Gastrocnemius medialis (tissue), 4 donors: Measurements from ENCODE around the gene SERAC1. TPM values are rescaled to one million over a fixed set of nuclear protein-coding genes. Genes with fewer than 3 reads are reported as not detected.

Experiments
- ATAC-seq, 2 donors: fragments of 150-250 bp; one replicate each; pipeline ENCODE4 v1.9.1; 2016
- DNase-seq, 2 donors: peaks; one replicate each; pipeline ENCODE4 v3.0.0-alpha.2; 2019
- H3K27ac ChIP-seq, 4 donors: fragments of 200-600 bp; sonication (generic); 1 replicate in 1 of 4; 2 replicates in 3 of 4; pipeline ENCODE4 v1.5.1; 2016 to 2018; ENCODE audit warnings: mild to moderate bottlenecking in 2 of 4, moderate library complexity in 1 of 4
- H3K27me3 ChIP-seq, 3 donors: fragments of 200-600 bp; sonication (generic) in 2 of 3; 1 replicate in 1 of 3; 2 replicates in 2 of 3; pipeline versions ENCODE4 v1.5.1 to v1.6.0; 2016 to 2019; ENCODE audit warnings: mild to moderate bottlenecking in 1 of 3, moderate library complexity in 1 of 3
- H3K36me3 ChIP-seq, 2 donors: fragments of 200-600 bp; sonication (generic) in 1 of 2; one replicate each; pipeline ENCODE4 v1.5.1; 2017 to 2018
- H3K4me1 ChIP-seq, 2 donors: fragments of 200-600 bp; sonication (generic) in 1 of 2; one replicate each; pipeline ENCODE4 v1.5.1; 2016 to 2017; ENCODE audit warnings: mild to moderate bottlenecking in 2 of 2
- H3K4me3 ChIP-seq, 4 donors: fragments of 200-600 bp; sonication (generic) in 3 of 4; 1 replicate in 1 of 4; 2 replicates in 3 of 4; pipeline ENCODE4 v1.5.1; 2016 to 2019; ENCODE audit warnings: mild to moderate bottlenecking in 2 of 4
- H3K9me3 ChIP-seq, 3 donors: fragments of 200-600 bp; sonication (generic) in 2 of 3; 1 replicate in 1 of 3; 2 replicates in 2 of 3; pipeline ENCODE4 v1.5.1; 2016 to 2019
- CTCF ChIP-seq, 5 experiments: fragments of 450-650 bp in 3 of 5; fragments of 200-600 bp in 2 of 5; sonication (generic) in 2 of 5; IDR thresholded peaks in 4 of 5; conservative IDR thresholded peaks in 1 of 5; 1 replicate in 4 of 5; 2 replicates in 1 of 5; pipeline ENCODE4 v1.5.1; 2016 to 2019; ENCODE audit warnings: antibody characterized with exemption in 5 of 5, mild to moderate bottlenecking in 3 of 5, moderate library complexity in 3 of 5
- POLR2A ChIP-seq, 2 donors: fragments of 450-650 bp; IDR thresholded peaks; one replicate each; pipeline ENCODE4 v1.6.1; 2017; ENCODE audit warnings: antibody characterized with exemption in 2 of 2, mild to moderate bottlenecking in 2 of 2, moderate library complexity in 2 of 2
- in situ Hi-C, 4 donors: fragments of 200-750 bp; cut with MboI; loops; one replicate each; pipeline versions ENCODE4 v1.15.0 to v1.8.0; 2017; ENCODE audit warnings: low sequenced_read_pairs in 4 of 4
- intact Hi-C: fragments of 100-400 bp; cut with DNase I; formaldehyde crosslinking; loops from one replicate; pipeline ENCODE4 v1.15.1; 2023; ENCODE audit warnings: low total_unique reads
- total RNA-seq, 4 donors: library from RNA; depleted of rRNA; stranded (reverse); fragments of >200 nt; gene quantifications; one replicate each; pipeline versions ENCODE4 v1.1.0 to v1.2.3, GENCODE V29; 2016

SERAC1 gene
- total RNA-seq, 4 donors from 2014 or later: 8.1 to 15.5 (median 11.5) TPM

GRCh38 chr6:158103228-158103627, 64.8 kb downstream of the SERAC1 start:
- ATAC-seq (no peak), DNase-seq (no peak)
- H3K36me3 ChIP-seq: no peaks in the 10 kb centered on the region
- no peaks in the 10 kb centered on the region for H3K27me3 ChIP-seq
- no peak overlapping the region for H3K4me3 ChIP-seq
- in situ Hi-C loops: no loop called here
- TF ChIP-seq CTCF (IDR thresholded peaks at IDR 0.05 in 4 of 5, conservative IDR thresholded peaks at IDR 0.05 in 1 of 5) (no peak), POLR2A (IDR thresholded peaks at IDR 0.05) (no peak)
- intact Hi-C loops: no loop called here
- no peak overlapping the region for H3K27ac ChIP-seq
- no peaks in the 10 kb centered on the region for H3K4me1 ChIP-seq
- H3K9me3 ChIP-seq: no peaks in the 10 kb centered on the region

GRCh38 chr6:158095671-158096070, 72.4 kb downstream of the SERAC1 start:
- H3K36me3 ChIP-seq: peaks cover 0 to 14% of the 10 kb centered on the region in 2 donors
- DNase-seq: no peak
- intact Hi-C loops: no loop called here
- no peaks in the 10 kb centered on the region for H3K27me3 ChIP-seq
- H3K9me3 ChIP-seq: no peaks in the 10 kb centered on the region
- TF ChIP-seq CTCF (IDR thresholded peaks at IDR 0.05 in 4 of 5, conservative IDR thresholded peaks at IDR 0.05 in 1 of 5): no peak
- TF ChIP-seq POLR2A (IDR thresholded peaks at IDR 0.05): no peak
- no peak for ATAC-seq
- in situ Hi-C loops: no loop called here
- H3K4me3 ChIP-seq: no peak overlapping the region
- H3K4me1 ChIP-seq: no peaks in the 10 kb centered on the region
- H3K27ac ChIP-seq: no peak overlapping the region

- H3K27me3 ChIP-seq: no peaks in the 10 kb centered on the region
- no peak overlapping the region for H3K27ac ChIP-seq
- no peak for TF ChIP-seq POLR2A (IDR thresholded peaks at IDR 0.05)
- no peak for TF ChIP-seq CTCF (IDR thresholded peaks at IDR 0.05 in 4 of 5, conservative IDR thresholded peaks at IDR 0.05 in 1 of 5)
- H3K4me1 ChIP-seq: no peaks in the 10 kb centered on the region
- in situ Hi-C loops: no loop called here
- no peak for DNase-seq
- H3K36me3 ChIP-seq: peaks cover 0 to 15% of the 10 kb centered on the region in 2 donors
- no peaks in the 10 kb centered on the region for H3K9me3 ChIP-seq
- H3K4me3 ChIP-seq: no peak overlapping the region
- intact Hi-C loops: no loop called here
- ATAC-seq: no peak
Observed at GRCh38 chr6:158095031-158095430, 73.0 kb downstream of the SERAC1 start.

- H3K27ac ChIP-seq: no peak overlapping the region
- H3K27me3 ChIP-seq: no peaks in the 10 kb centered on the region
- TF ChIP-seq CTCF (IDR thresholded peaks at IDR 0.05 in 4 of 5, conservative IDR thresholded peaks at IDR 0.05 in 1 of 5) (no peak), POLR2A (IDR thresholded peaks at IDR 0.05) (no peak)
- DNase-seq (no peak), ATAC-seq (no peak)
- in situ Hi-C loops (no loop called here), intact Hi-C loops (no loop called here)
- peaks cover 0 to 29% of the 10 kb centered on the region in 2 donors for H3K36me3 ChIP-seq
- no peaks in the 10 kb centered on the region for H3K9me3 ChIP-seq
- H3K4me1 ChIP-seq: peaks cover 0 to 3% of the 10 kb centered on the region in 2 donors
- no peak overlapping the region for H3K4me3 ChIP-seq
Observed at GRCh38 chr6:158092806-158093205, 75.3 kb downstream of the SERAC1 start.

- Histone ChIP-seq H3K9me3 (no peaks in the 10 kb centered on the region), H3K4me3 (no peak overlapping the region), H3K27me3 (no peaks in the 10 kb centered on the region), H3K4me1 (peaks cover 0 to 3% of the 10 kb centered on the region in 2 donors), H3K27ac (no peak overlapping the region), H3K36me3 (peaks cover 0 to 43% of the 10 kb centered on the region in 2 donors)
- intact Hi-C loops (no loop called here), in situ Hi-C loops (loop anchor here in 1 of 4 donors (10.0 kb wide), 1 partner anchor 113 kb away; no protein-coding TSS in a partner anchor)
- DNase-seq: no peak
- ATAC-seq: no peak
- no peak for TF ChIP-seq CTCF (IDR thresholded peaks at IDR 0.05 in 4 of 5, conservative IDR thresholded peaks at IDR 0.05 in 1 of 5)
- TF ChIP-seq POLR2A (IDR thresholded peaks at IDR 0.05): no peak
Observed at GRCh38 chr6:158087224-158087867, 80.7 kb downstream of the SERAC1 start.
